ENCODE results near the gene TERF2IP. TPM values are rescaled to one million over a fixed set of nuclear protein-coding genes. Genes with fewer than 3 reads are reported as not detected.

TERF2IP gene
- polyA plus RNA-seq, 3 donors: 24.3 to 59.3 (median 52.6) TPM

GRCh38 chr16:75701361-75701760 lies 53.8 kb downstream of the TERF2IP start, which contains the start of gene DUXB:
DUXB (minus strand) TSS chr16:75701461; CDS start chr16:75701418, 43 bp downstream.
- WGBS, 3 donors: 81 to 94% (median 86%) methylated on average over 5 of the region's 5 CpGs

GRCh38 chr16:75702242-75702641 lies 54.7 kb downstream of the TERF2IP start:
- WGBS, 3 donors: 78 to 90% (median 88%) methylated on average over 2 of the region's 2 CpGs
- H3K27ac ChIP-seq (ENCODE audit: low read depth, low read length): no peak overlapping the region

More at GRCh38 chr16:75701361-75701760, 53.8 kb downstream of the TERF2IP start, which contains the start of gene DUXB:
- H3K27ac ChIP-seq (ENCODE audit: low read depth, low read length): no peak within 1 kb of the TSS

DNA sequence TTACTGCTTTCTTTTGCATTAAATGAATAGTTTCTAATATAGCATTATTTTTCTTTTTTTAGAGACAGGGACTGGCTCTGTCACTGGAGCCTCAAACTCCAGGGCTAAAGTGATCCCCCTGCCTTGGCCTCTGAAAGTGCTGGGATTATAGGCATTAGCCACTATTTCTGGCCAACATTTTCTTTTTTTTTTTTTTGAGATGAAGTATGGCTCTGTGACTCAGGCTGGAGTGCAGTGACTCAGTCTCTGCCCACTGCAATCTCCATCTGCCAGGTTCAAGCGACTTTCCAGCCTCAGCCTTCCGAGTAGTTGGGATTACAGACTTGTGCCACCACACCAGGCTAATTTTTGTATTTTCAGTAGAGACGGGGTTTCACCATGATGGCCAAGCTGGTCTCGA lies 55.7 kb downstream of the TERF2IP start:
- H3K27ac ChIP-seq (ENCODE audit: low read depth, low read length): no peak overlapping the region
- 93 to 96% (median 95%) methylated on average over 4 of the region's 4 CpGs for WGBS, 3 donors

Other genes with a start within 250 kb of the TERF2IP start
- 100 to 1,000 TPM in 1 of 3 donors, 10 to 100 TPM in 2; 40.9 to 113 (median 45.5) TPM for gene CFDP1, start 214.3 kb upstream of the TERF2IP start, polyA plus RNA-seq
- 10 to 100 TPM in 1 of 3 donors, 1 to 10 TPM in 2; 3.3 to 10.7 (median 6.6) TPM for gene TMEM170A, start 183.1 kb upstream of the TERF2IP start, polyA plus RNA-seq
- under 1 TPM; under 0.01 to 0.06 (median 0.04) TPM for gene CHST6, start 152.3 kb upstream of the TERF2IP start, polyA plus RNA-seq
- not detected for gene CHST5, start 111.7 kb upstream of the TERF2IP start, polyA plus RNA-seq
- 1 to 10 TPM; 1.9 to 4.2 (median 3.7) TPM for gene TMEM231, start 91.5 kb upstream of the TERF2IP start, polyA plus RNA-seq
- 100 to 1,000 TPM in 2 of 3 donors, 10 to 100 TPM in 1; 59.4 to 219 (median 124) TPM for gene GABARAPL2, start 81.4 kb upstream of the TERF2IP start, polyA plus RNA-seq
- gene ADAT1, start 24.5 kb upstream of the TERF2IP start, polyA plus RNA-seq: 10 to 100 TPM in 2 of 3 donors, 1 to 10 TPM in 1; 7.5 to 19.9 (median 10.5) TPM
- gene KARS1, start 108 bp upstream of the TERF2IP start, polyA plus RNA-seq: 100 to 1,000 TPM in 1 of 3 donors, 10 to 100 TPM in 2; 85.6 to 101 (median 85.8) TPM
- gene CPHXL2, start 29.2 kb downstream of the TERF2IP start, polyA plus RNA-seq: under 1 TPM in 1 of 3 donors, not detected in 2; 0.56 TPM
- not detected for gene DUXB, start 53.7 kb downstream of the TERF2IP start, polyA plus RNA-seq
- gene CPHXL, start 78.7 kb downstream of the TERF2IP start, polyA plus RNA-seq: not detected

Data from adipose tissue (tissue), 3 donors.